GM21619 (cell line): Measurements from ENCODE around the gene RTCA.
"Not testable (repeated sequence)": the region's sequence is repeated elsewhere in the genome, so short reads cannot be mapped to it uniquely, and the experiment has no call there.

ENCODE experiments used
- ATAC-seq: cut with Tn5 transposase; IDR thresholded peaks from one replicate; pipeline ENCODE4 v1.9.1; 2021; ENCODE audit not compliant: unreplicated experiment

Gene RTCA

DNA sequence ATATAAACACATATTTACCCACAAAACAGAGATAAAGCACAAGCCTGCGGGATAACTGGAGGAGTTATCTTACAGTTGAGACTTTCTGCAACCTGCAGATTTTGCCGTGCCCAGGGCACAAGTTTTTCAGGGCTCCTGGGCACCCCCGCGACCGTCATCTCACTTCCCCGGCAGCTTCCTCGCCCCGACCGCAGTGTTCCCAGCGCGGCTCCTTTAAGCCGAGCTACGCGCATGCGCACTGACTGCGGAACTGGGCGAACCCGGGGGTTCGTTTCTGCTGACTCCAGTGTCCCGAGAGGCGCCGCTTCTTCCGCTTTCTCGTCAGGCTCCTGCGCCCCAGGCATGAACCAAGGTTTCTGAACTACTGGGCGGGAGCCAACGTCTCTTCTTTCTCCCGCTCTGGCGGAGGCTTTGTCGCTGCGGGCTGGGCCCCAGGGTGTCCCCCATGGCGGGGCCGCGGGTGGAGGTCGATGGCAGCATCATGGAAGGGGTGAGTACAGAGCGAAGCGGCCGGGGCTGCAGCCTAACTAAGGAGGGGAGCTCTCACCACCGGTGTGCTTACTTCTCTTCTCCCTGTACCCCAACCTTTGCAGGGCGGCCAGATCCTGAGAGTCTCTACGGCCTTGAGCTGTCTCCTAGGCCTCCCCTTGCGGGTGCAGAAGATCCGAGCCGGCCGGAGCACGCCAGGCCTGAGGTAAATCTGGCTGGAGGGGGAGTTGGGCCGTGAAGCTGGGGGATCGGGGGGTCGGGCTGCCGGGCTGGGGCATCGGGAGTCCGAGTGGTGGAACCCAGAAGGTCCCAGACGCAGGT is at the start of gene RTCA:
RTCA (plus strand) TSS at position 286 of the 810 bp plus-strand sequence; CDS start at position 446, 160 bp downstream.
- peak; percentile 98 for ATAC-seq

DNA sequence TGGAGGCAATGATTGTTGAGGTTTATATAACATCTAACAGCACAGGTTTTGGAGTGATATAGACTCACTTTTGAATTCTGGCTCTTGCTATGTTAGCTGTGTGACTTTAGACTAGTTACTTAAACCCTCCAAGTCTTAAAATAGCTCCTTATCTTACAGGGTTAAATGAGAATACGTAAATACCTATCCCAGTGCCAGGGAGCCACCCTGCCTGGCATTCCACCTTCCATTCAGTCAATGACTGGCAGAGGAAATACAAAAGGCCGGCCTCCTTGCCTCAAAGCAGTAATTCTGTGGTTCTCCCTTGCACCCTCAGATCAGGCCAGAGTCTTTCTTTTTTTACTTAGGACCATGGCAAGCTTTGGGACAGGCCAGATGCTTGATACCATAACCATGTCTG is 48.2 kb upstream of the RTCA start:
- ATAC-seq = no peak

DNA sequence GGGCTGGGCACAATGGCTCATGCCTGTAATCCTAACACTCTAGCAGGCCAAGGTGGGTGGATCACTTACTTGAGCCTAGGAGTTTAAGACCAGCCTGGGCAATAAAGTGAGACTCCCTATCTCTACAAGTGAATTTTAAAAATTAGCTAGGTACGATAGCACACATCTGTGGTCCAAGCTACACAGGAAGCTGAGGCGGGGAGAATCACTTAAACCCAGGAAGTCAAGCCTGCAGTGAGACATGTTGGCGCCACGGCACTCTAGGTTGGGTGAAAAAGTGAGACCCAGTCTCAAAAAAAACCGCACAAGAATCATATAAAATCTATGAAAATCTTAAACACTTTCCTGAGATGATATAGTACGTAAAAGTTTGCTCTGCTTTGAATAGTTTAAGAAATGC is 46.6 kb upstream of the RTCA start:
- no peak for ATAC-seq

DNA sequence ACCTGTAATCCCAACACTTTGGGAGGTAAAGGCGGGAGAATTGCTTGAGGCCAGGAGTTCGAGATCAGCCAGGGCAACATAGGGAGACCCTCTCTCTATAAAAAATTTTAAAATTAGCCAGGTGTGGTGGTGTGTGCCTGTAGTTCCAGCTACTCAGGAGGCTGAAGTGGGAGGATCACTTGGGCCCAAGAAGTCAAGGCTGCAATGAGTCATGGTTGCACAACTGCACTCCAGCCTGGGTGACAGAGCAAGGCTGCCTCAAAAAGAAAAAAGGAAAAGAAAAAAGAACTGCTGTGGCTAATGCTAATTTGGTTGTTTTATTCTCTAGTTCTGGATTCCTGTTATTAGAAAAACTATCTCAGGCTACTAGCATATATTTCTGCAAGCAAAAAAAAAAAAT is 46.1 kb upstream of the RTCA start:
- no peak for ATAC-seq

DNA sequence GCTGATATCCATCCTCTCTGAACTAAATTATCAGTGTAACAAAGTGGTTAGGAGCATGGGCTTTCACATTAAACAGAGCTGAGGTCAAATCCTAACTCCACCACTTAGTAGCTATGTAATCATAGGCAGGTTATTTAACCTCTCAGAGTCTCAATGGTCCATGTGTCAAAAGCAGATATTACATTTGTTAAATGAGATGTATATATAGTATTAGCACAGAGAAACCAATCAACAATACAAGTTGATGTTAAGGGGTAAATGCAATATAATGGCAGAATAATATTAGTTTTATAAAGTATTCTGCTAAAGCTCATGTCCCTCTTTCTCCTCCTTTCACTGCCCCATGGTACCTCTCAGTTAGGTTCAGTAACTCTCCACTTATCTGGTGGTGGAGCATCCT is 43.6 kb upstream of the RTCA start:
- ATAC-seq = no peak

DNA sequence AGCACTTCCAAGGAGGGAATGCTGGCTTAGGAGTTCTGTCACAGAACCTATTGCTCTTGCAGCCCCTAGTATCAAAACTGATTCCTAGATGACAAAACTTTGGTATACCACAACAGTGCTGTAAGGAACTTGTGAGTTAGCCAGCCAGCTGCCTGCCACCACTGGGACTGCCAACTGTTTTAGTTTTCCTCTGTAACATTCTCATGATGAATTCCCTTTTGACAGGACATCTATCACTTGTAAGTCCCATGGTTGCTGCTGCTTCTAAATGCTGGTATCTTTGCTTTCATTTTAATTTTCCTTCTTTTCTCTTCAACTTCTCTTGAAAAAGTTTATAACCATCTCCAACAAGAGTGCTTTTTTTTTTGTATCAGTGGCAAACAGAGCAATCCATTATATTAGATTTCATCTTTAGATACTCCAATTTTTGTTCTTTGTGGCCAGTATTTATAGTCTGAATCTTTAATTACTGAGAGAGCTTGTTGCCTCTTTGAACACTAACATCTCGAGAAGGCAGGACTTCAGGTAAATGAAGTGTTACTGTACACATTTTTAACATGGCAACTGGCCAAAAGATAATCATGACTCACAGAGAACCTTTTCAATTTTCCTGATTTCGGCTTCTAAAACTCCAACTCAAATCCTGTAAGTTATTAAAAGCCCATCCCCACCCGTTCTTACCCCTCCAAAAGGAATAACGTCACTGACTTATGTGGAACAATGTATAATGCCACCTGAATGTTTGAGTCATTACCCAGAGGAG is 36.2 kb upstream of the RTCA start:
- ATAC-seq = no peak

DNA sequence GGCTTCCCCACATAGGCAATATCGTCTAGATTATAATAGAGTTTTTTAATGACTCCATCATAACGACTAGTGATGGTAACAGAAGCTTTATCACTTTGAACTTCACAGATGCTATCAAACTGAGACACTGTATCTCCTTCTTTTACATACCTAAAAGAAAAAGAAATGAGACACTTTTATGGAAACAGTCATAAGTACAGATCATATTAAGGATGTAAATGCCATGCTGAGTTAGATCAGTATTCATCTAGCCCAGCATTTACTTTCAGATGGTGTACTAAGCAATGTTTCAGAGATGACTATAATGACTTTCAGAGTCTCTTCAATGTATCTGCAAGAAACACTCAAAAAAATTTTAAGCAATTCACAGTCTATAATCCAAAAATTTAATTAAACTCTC is 35.3 kb upstream of the RTCA start:
- ATAC-seq = no peak

DNA sequence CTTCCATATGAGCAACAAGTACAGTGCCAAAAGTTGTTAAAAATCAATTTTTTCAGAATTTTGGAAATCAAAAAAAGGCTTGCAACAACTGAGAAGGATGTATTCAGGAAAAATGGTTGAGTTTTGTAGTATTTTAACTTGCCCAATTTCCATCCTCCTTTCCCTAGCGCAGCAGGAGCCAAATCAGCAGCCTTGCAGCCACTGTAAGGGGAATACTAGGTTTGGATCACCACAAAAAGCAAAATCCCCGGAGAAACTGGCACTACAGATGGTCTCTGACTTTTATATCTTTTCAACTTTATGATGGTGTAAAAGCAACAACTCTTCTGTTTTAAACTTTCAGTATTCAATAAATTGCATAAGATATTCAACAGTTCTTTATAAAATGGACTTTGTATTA is 34.3 kb upstream of the RTCA start:
- ATAC-seq = no peak

DNA sequence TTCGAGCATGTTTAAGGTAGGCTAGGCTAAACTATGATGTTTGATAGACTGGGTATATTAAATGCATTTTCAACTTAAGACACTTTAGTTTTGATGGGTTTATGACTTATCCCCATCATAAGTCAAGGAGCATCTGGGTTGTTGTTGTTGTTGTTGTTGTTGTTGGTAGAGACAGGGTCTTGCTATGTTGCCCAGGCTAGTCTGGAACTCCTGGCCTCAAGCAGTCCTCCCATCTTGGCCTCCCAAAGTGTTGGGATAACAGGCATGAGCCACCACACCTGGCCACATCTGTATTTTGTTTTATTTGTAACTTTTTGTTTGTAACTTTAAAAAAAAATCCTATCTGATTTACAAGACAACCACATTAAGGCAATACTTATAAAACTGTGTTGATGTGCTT is 33.9 kb upstream of the RTCA start:
- no peak for ATAC-seq

DNA sequence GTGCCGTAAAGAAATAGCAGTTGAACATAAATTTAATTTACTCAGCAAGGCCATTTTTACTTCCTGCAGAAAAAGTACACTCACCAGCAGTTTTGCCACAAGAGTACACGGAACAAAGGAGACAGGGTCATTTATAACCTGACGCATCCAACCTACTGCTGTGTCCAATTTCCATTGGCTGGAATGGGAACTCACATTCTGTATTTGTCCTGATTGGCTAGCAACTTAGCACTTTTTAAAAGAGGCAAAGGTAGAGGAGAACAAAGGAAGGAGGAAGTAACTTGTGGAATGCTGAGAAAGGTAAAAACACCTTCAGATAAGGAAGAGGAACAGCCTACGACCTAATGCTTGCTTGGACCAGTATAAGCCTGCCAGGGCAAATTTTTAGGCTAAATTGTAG is 32.5 kb upstream of the RTCA start:
- not testable (repeated sequence) for ATAC-seq

DNA sequence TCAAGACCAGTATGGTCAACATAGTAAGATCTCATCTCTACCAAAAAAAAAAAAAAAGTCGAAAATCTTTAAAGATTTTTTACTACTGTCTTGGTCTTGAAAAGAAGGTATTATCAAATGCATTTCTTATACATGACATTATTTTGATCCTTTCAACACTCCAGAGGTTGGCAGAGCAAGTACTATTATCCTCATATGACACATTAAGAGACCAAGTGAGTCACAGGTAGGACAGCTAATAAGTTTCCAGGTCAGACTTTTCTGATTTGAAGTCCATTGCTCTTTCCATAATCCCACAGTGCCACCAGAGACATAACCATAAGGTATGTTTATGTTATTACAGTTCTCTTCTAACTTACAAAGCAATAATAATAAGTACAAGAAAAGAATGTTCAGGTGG is 31.6 kb upstream of the RTCA start:
- ATAC-seq = no peak

DNA sequence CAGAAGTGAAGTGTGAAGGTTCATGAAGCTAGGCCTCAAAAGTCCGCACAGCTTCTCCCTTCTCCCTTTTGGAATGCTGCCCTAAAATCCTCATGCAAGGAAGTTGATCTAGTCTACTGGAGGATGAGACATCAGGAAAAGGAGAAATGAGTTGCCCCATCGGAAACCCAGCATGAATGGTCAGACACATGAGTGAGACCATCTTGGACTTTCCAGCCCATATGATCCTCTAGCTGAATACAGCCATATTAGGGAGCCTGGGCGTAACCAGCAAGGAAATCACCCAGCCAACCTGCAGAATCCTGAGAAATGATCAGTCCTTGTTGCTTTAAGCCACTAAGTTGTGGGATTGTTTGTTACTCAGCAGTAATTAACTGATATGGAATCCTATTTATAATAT is 28.9 kb upstream of the RTCA start:
- no peak for ATAC-seq

DNA sequence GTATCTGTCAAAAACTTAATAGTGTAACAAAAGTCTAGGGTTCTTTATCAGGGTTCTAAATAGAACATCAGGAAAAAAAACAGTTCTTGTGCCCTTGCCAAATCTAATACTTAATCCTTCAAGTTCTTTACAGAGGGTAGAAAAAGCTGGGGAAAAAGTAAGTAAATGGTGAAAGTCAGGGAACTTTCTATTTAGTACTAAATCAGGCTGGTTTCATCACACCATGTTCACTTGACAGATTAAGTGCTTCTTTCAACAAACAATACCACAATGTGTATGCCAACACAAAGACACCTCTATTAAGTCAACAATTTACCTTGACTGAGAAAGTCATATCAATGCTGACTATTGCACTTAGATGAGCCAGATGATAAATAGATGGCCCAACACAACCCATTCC is 26.1 kb upstream of the RTCA start:
- no peak for ATAC-seq

DNA sequence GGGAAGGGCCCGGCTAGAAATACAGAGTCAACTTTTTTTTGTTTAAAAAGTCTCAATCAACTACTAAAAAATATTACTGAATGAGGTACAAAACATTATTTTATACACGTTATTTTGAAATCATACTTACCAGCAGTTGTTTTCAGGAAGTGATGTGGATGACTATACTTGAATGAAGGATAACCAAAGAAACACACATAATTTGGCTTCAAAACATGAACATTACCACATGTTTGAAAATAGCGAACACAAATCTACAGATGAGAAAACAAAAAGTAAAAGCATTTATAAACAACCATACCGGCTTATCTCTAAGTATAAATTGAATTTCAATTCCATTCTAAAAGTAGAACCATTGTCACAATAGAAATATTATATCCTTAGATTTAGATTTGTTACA is 25.4 kb upstream of the RTCA start:
- no peak for ATAC-seq

DNA sequence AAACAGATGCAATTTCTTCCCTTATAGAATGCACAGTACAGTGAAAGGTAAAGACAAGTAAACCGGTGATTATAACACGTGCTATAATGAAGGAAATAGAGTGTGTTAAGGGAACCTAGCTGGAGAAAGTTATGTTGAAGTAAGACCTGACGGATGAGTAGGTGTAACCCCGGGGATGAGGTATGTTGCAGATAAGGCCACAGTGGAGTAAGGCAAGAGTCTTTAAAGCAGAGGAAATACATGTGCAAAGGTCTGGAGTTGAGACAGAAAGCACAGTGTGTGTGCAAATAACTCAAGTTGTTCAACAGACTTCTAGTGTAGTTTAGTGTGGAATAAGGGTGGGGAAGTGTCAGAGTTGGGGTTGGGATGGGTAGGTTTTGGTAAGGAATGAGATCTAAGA is 19.3 kb upstream of the RTCA start:
- no peak for ATAC-seq

DNA sequence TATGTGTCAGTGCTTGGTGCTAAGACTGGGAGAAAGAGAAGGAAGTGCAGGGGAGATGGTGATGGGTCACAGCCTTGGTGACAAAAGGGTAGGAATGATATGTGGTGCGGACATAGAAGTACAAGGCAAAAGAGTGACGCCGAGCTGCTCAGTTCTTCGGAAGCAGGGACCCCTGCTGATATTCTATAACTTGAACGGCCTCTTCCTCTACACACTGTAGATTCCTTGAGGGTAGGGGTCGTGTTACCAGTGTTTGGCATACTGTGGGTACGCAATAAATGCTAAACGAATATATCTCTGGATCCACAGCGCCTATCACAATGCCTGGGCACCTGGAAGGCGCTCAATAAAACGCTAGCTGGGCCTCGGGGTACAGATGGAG is 16.9 kb upstream of the RTCA start:
- ATAC-seq = no peak

DNA sequence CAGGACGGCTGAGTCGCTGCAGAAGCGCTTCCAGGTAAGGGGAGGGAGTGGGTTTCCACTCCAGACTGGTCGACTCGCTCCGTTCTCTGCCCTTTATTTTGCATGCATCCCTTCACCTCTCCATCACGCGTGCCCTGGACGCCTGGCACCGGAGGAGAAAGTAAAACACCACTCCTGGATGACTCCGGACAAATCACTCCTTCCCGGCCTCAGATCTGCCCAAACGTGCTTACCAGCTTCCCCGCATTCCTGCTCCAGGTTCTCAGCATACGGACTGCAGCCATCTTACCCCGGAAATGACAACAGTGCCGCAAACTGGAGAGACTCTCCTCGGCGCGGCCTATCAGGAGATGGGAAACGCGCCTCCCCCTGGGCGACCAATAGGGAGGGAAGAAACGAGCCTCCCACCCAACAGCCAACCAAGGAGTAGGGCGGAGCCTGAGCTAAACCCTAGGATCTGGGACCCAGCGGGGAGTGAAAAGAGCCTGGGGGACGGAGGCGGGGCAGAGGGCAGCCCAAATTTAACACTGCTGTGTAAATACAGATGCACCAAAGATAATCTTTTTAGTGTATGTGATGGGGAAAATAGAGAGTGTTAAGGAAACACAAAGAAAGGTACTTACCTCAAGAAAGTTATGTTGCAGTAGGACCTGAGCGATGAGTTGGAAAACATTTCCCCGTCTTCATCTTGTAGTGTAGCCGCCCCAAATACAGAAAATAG is 16.3 kb upstream of the RTCA start, which contains the start of gene DBT:
DBT (minus strand) TSS at position 298 of the 721 bp plus-strand sequence; CDS start at position 284, 14 bp downstream.
- peak; percentile 100 for ATAC-seq

DNA sequence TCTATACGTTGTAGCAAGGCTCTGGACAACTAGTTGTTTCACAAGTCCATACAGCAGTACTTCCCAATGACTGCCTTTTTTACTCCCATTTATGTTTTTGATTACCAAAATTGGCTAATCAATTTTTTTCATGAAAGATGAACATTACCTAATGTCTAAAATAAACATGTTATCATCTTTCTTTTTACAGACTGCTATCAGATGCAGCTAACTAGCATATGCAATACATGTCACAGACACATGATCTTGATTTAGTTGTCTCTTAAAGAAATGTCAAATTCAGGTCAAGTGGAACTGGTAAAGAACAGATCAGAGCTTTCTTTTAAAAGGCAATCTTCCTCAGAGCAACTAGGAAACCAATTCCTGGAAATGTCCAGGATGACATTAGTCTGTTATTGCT is 15.8 kb upstream of the RTCA start:
- no peak for ATAC-seq

DNA sequence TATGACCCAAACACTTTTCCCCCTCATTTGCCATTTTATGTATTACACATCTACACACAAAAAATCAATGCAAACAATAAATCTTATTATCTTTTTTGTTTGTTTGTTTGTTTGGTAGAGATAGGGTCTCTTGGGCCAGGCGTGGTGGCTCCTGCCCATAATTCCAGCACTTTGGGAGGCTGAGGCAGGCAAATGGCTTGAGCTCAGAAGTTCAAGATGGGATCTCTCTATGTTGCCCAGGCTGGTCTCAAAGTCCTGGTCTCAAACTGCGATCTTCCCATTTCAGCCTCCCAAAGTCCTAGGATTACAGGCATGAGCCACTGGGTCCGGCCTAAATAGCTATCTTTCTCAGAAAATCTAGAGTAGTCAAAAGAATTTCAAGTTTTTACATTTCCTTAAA is 15.2 kb upstream of the RTCA start:
- ATAC-seq = no peak

DNA sequence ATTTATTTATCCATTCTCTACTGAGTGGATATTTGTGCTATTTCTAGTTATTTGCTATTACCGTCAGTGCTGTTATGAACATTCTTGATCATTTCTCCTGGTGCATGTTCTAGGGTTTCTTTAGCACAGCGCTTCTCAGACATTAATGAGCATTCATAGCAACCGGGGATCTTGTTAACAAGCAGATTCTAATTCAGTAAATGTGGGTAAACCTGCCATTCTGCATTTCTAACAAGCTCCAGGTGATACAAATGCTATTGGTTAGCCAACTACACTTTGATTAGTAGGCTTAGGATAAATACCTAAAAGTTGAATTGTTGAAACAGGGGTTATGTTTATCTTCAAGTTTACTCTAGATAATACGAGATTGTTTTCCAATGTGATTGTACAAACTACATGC is 13.1 kb upstream of the RTCA start:
- ATAC-seq = no peak

DNA sequence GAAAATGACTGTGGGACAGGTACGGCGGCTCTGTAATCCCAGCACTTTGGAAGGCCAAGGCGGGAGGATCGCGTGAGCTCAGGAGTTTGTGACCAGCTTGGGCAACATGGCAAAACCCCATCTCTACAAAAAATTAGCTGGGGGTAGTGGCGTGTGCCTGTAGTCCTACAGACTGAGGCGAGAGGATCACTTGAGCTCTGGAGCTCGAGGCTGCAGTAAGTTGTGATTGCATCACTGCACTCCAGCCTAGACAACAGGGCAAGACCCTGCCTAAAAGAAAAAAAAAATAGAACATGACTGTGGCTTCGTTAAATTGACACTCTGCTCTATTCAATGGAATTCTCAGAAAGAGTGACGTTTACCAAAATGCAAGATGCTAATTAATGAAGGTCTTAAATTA is 12.5 kb upstream of the RTCA start:
- no peak for ATAC-seq

DNA sequence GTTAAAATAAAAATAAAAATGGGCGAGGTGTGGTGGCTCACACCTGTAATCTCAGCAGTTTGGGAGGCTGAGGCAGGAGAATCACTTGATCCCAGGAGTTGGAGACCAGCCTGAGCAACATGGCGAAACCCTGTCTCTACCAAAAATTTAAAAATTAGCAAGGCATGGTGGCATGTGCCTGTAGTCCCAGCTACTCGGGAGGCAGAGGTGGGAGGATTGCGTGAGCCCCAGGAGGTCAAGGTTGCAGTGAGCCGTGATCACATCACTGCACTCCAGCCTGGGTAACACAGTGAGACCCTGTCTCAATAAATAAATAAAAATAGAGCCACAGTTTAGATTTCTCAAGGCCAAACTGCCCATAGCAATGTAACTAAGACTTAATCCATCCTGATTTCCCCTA is 9.7 kb upstream of the RTCA start:
- not testable (repeated sequence) for ATAC-seq
